SK-N-SH (cell line): ENCODE data around the gene GLIPR1L1.

Source experiments
- CHD2 ChIP-seq: fragments of 150-350 bp; IDR thresholded peaks from 2 replicates; pipeline ENCODE4 v1.6.1; 2018; ENCODE audit warnings: low read length; ENCODE audit not compliant: partially characterized antibody
- NFIC ChIP-seq: IDR thresholded peaks from 2 replicates; pipeline ENCODE4 v1.4.0; 2012; ENCODE audit warnings: borderline replicate concordance
- NRF1 ChIP-seq: IDR thresholded peaks from 2 replicates; pipeline ENCODE4 v1.6.1; 2012; ENCODE audit warnings: low read depth, mild to moderate bottlenecking, low read length
- POLR2AphosphoS5 ChIP-seq: IDR thresholded peaks from 2 replicates; pipeline ENCODE4 v1.6.1; 2012; ENCODE audit warnings: low read depth, low read length
- TEAD4 ChIP-seq: IDR thresholded peaks from 2 replicates; pipeline ENCODE4 v1.4.0; 2012; ENCODE audit warnings: mild to moderate bottlenecking, borderline replicate concordance; ENCODE audit not compliant: insufficient read depth
- TF ChIP-seq, protein P1 (sequence below): fragments of 200-600 bp; sonication (generic); IDR thresholded peaks from 2 replicates; pipeline ENCODE4 v1.6.1; 2017; ENCODE audit warnings: antibody characterized with exemption, mild to moderate bottlenecking, moderate library complexity

DNA sequence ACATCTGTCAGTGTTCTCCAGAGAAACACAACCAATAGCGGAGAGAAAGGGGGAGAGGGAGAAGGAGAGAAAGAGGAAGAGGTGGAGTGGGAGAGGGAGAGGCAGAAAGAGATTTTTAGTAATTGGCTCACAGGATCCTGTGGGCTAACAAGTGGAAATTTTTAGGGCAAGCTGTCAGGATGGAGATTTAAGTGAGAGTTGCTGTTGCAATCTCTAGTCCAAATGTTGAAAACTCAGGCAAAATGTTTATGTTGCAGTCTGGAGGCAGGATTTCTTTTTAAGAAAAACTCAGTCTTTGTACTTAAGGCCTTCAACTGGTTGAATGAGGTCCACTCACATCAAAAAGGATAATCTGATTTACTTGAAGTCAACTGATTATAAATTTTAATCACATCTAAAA lies 43.9 kb downstream of the GLIPR1L1 start:
- TF ChIP-seq, protein P1, sequence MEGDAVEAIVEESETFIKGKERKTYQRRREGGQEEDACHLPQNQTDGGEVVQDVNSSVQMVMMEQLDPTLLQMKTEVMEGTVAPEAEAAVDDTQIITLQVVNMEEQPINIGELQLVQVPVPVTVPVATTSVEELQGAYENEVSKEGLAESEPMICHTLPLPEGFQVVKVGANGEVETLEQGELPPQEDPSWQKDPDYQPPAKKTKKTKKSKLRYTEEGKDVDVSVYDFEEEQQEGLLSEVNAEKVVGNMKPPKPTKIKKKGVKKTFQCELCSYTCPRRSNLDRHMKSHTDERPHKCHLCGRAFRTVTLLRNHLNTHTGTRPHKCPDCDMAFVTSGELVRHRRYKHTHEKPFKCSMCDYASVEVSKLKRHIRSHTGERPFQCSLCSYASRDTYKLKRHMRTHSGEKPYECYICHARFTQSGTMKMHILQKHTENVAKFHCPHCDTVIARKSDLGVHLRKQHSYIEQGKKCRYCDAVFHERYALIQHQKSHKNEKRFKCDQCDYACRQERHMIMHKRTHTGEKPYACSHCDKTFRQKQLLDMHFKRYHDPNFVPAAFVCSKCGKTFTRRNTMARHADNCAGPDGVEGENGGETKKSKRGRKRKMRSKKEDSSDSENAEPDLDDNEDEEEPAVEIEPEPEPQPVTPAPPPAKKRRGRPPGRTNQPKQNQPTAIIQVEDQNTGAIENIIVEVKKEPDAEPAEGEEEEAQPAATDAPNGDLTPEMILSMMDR = no peak
- TF ChIP-seq CHD2 (no peak), POLR2AphosphoS5 (no peak), NRF1 (no peak), NFIC (no peak), TEAD4 (no peak)
